Measurements from ENCODE around the gene PACRG. TPM values are rescaled to one million over a fixed set of nuclear protein-coding genes. Genes with fewer than 3 reads are reported as not detected.

Gene PACRG
- polyA plus RNA-seq, 2 of the 4 experiments (the other 2 are of a cell fraction), result 0.14 to 0.30 TPM

DNA sequence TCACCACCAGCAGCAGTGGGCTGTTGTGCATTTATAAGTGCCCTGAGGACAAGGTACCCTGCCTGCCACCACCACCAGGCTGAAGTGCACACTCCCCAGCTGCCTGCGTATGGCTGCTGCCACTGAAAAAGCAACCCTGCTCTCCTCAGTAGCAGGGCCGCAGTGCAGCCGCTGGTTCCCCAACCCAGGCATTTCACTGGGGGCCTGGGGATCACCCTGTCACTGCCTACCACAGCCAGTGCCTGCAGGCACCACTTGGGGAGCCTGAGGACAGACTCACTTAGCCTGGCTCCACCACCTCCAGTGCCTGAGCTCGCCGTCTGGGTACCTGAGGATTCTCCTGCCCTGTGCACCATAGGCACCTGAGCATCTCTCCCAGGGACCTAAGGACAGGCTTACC lies 215.6 kb downstream of the PACRG start:
- TF ChIP-seq CBX8 (IDR thresholded peaks at IDR 0.05) (no peak), NR3C1 (IDR thresholded peaks at IDR 0.05) (no peak), KDM5A (IDR thresholded peaks at IDR 0.05) (no peak), HEYL (CRISPR knock-in tag; IDR thresholded peaks at IDR 0.05) (no peak), GATA3 (IDR thresholded peaks at IDR 0.05; ENCODE audit: borderline replicate concordance) (no peak), RNF2 (IDR thresholded peaks at IDR 0.05; ENCODE audit: borderline replicate concordance, low read depth) (no peak), SREBF2 (IDR thresholded peaks at IDR 0.05) (no peak), BHLHE40 (IDR thresholded peaks at IDR 0.05; ENCODE audit: low read depth, low read length) (no peak), JUN (IDR thresholded peaks at IDR 0.05) (no peak), FOSL2 (IDR thresholded peaks at IDR 0.05) (no peak), FOSL2 (CRISPR knock-in tag; IDR thresholded peaks at IDR 0.05) (no peak), ZFP36 (IDR thresholded peaks at IDR 0.05; ENCODE audit: borderline replicate concordance, partially characterized antibody) (no peak), MAFK (IDR thresholded peaks at IDR 0.05; ENCODE audit: partially characterized antibody) (no peak), MAZ (IDR thresholded peaks at IDR 0.05; ENCODE audit: borderline replicate concordance, low read depth, low read length) (no peak), EHF (CRISPR knock-in tag; IDR thresholded peaks at IDR 0.05) (no peak), RAD21 (conservative IDR thresholded peaks at IDR 0.05 in 1 of 2, IDR thresholded peaks at IDR 0.05 in 1 of 2) (no peak), HOXB13 (CRISPR knock-in tag; IDR thresholded peaks at IDR 0.05; ENCODE audit: low read depth) (no peak)
- TF ChIP-seq, protein P1, sequence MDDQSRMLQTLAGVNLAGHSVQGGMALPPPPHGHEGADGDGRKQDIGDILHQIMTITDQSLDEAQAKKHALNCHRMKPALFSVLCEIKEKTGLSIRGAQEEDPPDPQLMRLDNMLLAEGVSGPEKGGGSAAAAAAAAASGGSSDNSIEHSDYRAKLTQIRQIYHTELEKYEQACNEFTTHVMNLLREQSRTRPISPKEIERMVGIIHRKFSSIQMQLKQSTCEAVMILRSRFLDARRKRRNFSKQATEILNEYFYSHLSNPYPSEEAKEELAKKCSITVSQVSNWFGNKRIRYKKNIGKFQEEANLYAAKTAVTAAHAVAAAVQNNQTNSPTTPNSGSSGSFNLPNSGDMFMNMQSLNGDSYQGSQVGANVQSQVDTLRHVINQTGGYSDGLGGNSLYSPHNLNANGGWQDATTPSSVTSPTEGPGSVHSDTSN (IDR thresholded peaks at IDR 0.05), result no peak
- TF ChIP-seq, protein P2, sequence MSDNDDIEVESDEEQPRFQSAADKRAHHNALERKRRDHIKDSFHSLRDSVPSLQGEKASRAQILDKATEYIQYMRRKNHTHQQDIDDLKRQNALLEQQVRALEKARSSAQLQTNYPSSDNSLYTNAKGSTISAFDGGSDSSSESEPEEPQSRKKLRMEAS (IDR thresholded peaks at IDR 0.05), result no peak
- TF ChIP-seq, protein P3, sequence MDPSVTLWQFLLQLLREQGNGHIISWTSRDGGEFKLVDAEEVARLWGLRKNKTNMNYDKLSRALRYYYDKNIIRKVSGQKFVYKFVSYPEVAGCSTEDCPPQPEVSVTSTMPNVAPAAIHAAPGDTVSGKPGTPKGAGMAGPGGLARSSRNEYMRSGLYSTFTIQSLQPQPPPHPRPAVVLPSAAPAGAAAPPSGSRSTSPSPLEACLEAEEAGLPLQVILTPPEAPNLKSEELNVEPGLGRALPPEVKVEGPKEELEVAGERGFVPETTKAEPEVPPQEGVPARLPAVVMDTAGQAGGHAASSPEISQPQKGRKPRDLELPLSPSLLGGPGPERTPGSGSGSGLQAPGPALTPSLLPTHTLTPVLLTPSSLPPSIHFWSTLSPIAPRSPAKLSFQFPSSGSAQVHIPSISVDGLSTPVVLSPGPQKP (IDR thresholded peaks at IDR 0.05; ENCODE audit: low read depth, low read length), result no peak
- TF ChIP-seq, protein P4, sequence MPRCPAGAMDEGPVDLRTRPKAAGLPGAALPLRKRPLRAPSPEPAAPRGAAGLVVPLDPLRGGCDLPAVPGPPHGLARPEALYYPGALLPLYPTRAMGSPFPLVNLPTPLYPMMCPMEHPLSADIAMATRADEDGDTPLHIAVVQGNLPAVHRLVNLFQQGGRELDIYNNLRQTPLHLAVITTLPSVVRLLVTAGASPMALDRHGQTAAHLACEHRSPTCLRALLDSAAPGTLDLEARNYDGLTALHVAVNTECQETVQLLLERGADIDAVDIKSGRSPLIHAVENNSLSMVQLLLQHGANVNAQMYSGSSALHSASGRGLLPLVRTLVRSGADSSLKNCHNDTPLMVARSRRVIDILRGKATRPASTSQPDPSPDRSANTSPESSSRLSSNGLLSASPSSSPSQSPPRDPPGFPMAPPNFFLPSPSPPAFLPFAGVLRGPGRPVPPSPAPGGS (IDR thresholded peaks at IDR 0.05), result no peak
- WGBS (ENCODE audit: missing lambda C conversion rate), result no CpG with 5 or more reads among the region's 5 CpGs
- CTCF ChIA-PET, result no interaction called here

DNA sequence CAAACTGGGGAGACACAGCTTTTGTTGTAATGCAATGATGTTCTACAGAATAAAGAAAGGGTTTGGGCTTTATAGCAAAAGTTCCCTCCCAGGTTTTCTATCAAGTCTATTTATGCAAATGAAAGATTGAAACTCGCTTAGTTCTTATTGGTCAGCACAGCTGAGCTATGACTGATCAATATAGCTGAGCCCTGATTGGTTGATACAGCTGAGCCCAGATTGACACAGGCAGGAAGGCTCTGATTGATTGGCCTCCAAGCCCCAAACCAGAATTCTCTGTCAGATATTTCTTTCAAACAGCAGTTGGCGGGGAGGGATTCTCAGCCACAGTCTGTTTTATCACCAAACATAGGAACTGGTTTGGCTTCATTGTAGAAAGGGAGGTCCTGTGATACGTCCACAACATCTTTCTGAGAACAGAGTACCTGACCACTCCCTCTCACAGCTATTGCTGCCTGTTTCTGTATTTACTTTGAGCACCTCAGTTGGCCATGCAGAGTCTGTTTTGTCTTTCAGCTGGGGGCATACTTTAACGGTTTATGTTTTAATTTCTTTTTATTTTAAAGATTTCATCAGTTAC lies 223.5 kb downstream of the PACRG start:
- CTCF ChIA-PET, result no interaction called here
- no peak for ATAC-seq
- Histone ChIP-seq H3K27ac (no peak overlapping the region), H3K4me1 (no peaks in the 10 kb centered on the region), H3K4me3 (no peak overlapping the region), H3K4me2 (no peak overlapping the region), H3K9me3 (no peaks in the 10 kb centered on the region)
- DNase-seq (ENCODE audit: low read depth in 1 of 2, low spot score in 1 of 2), result no peak
- FAIRE-seq, result no peak
- POLR2A ChIA-PET, result no interaction called here
- TF ChIP-seq ZFP36 (IDR thresholded peaks at IDR 0.05; ENCODE audit: borderline replicate concordance, partially characterized antibody) (no peak), HOXA7 (CRISPR knock-in tag; IDR thresholded peaks at IDR 0.05) (no peak), RNF2 (IDR thresholded peaks at IDR 0.05; ENCODE audit: borderline replicate concordance, low read depth) (no peak), HOXB5 (CRISPR knock-in tag; IDR thresholded peaks at IDR 0.05) (no peak), MYC (IDR thresholded peaks at IDR 0.05; ENCODE audit: borderline replicate concordance, low read length) (no peak), CBX2 (IDR thresholded peaks at IDR 0.05; ENCODE audit: borderline replicate concordance, low read depth) (no peak), GATA3 (IDR thresholded peaks at IDR 0.05; ENCODE audit: borderline replicate concordance) (no peak), RFX5 (IDR thresholded peaks at IDR 0.05) (no peak), PHF8 (IDR thresholded peaks at IDR 0.05; ENCODE audit: borderline replicate concordance, low read depth) (no peak), FOXS1 (CRISPR knock-in tag; IDR thresholded peaks at IDR 0.05) (no peak), CHD2 (IDR thresholded peaks at IDR 0.05; ENCODE audit: low read length, partially characterized antibody) (no peak), RARB (CRISPR knock-in tag; IDR thresholded peaks at IDR 0.05) (no peak), RCOR1 (IDR thresholded peaks at IDR 0.05; ENCODE audit: low read depth, low read length) (no peak), JUNB (IDR thresholded peaks at IDR 0.05) (no peak), POLR2AphosphoS2 (conservative IDR thresholded peaks at IDR 0.05; ENCODE audit: low read length) (no peak), BHLHE40 (IDR thresholded peaks at IDR 0.05; ENCODE audit: low read depth, low read length) (no peak)
- TF ChIP-seq, protein P3 (IDR thresholded peaks at IDR 0.05; ENCODE audit: low read depth, low read length), result no peak
- TF ChIP-seq, protein P5, sequence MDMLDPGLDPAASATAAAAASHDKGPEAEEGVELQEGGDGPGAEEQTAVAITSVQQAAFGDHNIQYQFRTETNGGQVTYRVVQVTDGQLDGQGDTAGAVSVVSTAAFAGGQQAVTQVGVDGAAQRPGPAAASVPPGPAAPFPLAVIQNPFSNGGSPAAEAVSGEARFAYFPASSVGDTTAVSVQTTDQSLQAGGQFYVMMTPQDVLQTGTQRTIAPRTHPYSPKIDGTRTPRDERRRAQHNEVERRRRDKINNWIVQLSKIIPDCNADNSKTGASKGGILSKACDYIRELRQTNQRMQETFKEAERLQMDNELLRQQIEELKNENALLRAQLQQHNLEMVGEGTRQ (IDR thresholded peaks at IDR 0.05), result no peak
- TF ChIP-seq, protein P2 (IDR thresholded peaks at IDR 0.05), result no peak
- WGBS (ENCODE audit: missing lambda C conversion rate), result 19% methylated on average over 4 of the region's 4 CpGs

More for the DNA sequence above, 215.6 kb downstream of the PACRG start:
- Histone ChIP-seq H3K4me3 (no peak overlapping the region), H3K9me3 (no peaks in the 10 kb centered on the region), H3K27ac (no peak overlapping the region), H3K4me1 (no peaks in the 10 kb centered on the region), H3K4me2 (no peak overlapping the region)
- DNase-seq (ENCODE audit: low read depth in 1 of 2, low spot score in 1 of 2) (no peak), FAIRE-seq (no peak), ATAC-seq (no peak)
- POLR2A ChIA-PET, result no interaction called here
